SK-N-SH (cell line): ENCODE results near the gene COMT. TPM values are rescaled to one million over a fixed set of nuclear protein-coding genes. Genes with fewer than 3 reads are reported as not detected.

ENCODE experiments used
- CTCF ChIA-PET: fragments of 300-600, 350-600 bp; formaldehyde crosslinking; extraction: SDS; loops from one replicate; lab custom pipeline; 2021; lab: Yijun Ruan, JAX
- POLR2A ChIA-PET: fragments of 350-600 bp; sonication (Branson Sonifier 250); formaldehyde crosslinking; extraction: SDS; loops from one replicate; lab custom pipeline; 2020; ENCODE audit warnings: antibody characterized with exemption, inconsistent platforms; lab: Yijun Ruan, JAX
- DNase-seq: peaks from one replicate; pipeline ENCODE4 v3.0.0; 2012
- H2AFZ ChIP-seq: fragments of 200-600 bp; sonication (generic); 2 replicates; pipeline ENCODE4 v1.8.1; 2016; ENCODE audit warnings: antibody characterized with exemption, mild to moderate bottlenecking, low read depth
- H3F3A ChIP-seq: fragments of 200-600 bp; sonication (generic); replicated peaks from 2 replicates; pipeline ENCODE3; 2016; ENCODE audit warnings: antibody characterized with exemption, mild to moderate bottlenecking; ENCODE audit not compliant: insufficient read depth
- H3K27ac ChIP-seq, 2 experiments: fragments of 200-500 bp in 1 of 2; fragments of 200-600 bp in 1 of 2; sonication (Bioruptor generic) in 1 of 2; sonication (generic), shearing (Covaris generic) in 1 of 2; 2 replicates each; pipeline versions ENCODE4 v1.5.1 to v1.6.1; 2014 to 2016; ENCODE audit warnings: low read depth in 2 of 2, inconsistent platforms in 1 of 2, low read length in 1 of 2, mild to moderate bottlenecking in 1 of 2, mixed read lengths in 1 of 2
- H3K27me3 ChIP-seq: fragments of 200-600 bp; sonication (generic), shearing (Covaris generic); 2 replicates; pipeline ENCODE4 v1.6.1; 2016; ENCODE audit warnings: mixed run types; ENCODE audit not compliant: insufficient read depth
- H3K36me3 ChIP-seq, 2 experiments: fragments of 200-500 bp in 1 of 2; fragments of 200-600 bp in 1 of 2; sonication (Bioruptor generic) in 1 of 2; sonication (generic) in 1 of 2; replicated peaks in 1 of 2; 2 replicates each; pipeline versions ENCODE3 to v1.5.1; 2014 to 2016; ENCODE audit warnings: low read length in 1 of 2, mild to moderate bottlenecking in 1 of 2; ENCODE audit not compliant: insufficient read depth in 2 of 2, control insufficient read depth in 1 of 2
- H3K4me1 ChIP-seq, 2 experiments: fragments of 200-500 bp in 1 of 2; fragments of 200-600 bp in 1 of 2; sonication (Bioruptor generic) in 1 of 2; sonication (generic), shearing (Covaris generic) in 1 of 2; 2 replicates each; pipeline versions ENCODE4 v1.5.1 to v1.6.1; 2014 to 2016; ENCODE audit warnings: low read depth in 1 of 2, low read length in 1 of 2, mixed run types in 1 of 2; ENCODE audit not compliant: insufficient read depth in 2 of 2, control insufficient read depth in 1 of 2
- H3K4me2 ChIP-seq: fragments of 200-600 bp; sonication (generic), shearing (Covaris generic); 2 replicates; pipeline ENCODE4 v1.6.1; 2017; ENCODE audit warnings: mixed run types
- H3K4me3 ChIP-seq, 2 experiments: fragments of 200-500 bp in 1 of 2; fragments of 200-600 bp in 1 of 2; sonication (Bioruptor generic) in 1 of 2; sonication (generic), shearing (Covaris generic) in 1 of 2; 2 replicates each; pipeline versions ENCODE4 v1.5.1 to v1.8.1; 2014 to 2016; ENCODE audit warnings: low read depth in 2 of 2, inconsistent platforms in 1 of 2, low read length in 1 of 2, mild to moderate bottlenecking in 1 of 2, mixed read lengths in 1 of 2, moderate library complexity in 1 of 2
- H3K79me2 ChIP-seq: fragments of 200-600 bp; sonication (generic); 2 replicates; pipeline ENCODE4 v1.8.1; 2017; ENCODE audit warnings: mild to moderate bottlenecking; ENCODE audit not compliant: insufficient read depth
- H3K9ac ChIP-seq: fragments of 200-600 bp; sonication (generic); 2 replicates; pipeline ENCODE4 v1.6.1; 2017; ENCODE audit warnings: mixed run types
- H3K9me2 ChIP-seq: fragments of 200-600 bp; sonication (generic); 2 replicates; pipeline ENCODE4 v1.6.1; 2017; ENCODE audit warnings: mixed run types
- H3K9me3 ChIP-seq: fragments of 200-600 bp; sonication (generic); 2 replicates; pipeline ENCODE4 v1.6.1; 2017; ENCODE audit warnings: mixed run types, mild to moderate bottlenecking, moderate library complexity
- H4K20me1 ChIP-seq: fragments of 200-600 bp; sonication (generic); 2 replicates; pipeline ENCODE4 v1.6.1; 2017; ENCODE audit warnings: mild to moderate bottlenecking, mixed run types; ENCODE audit not compliant: insufficient read depth
- EP300 ChIP-seq, 2 experiments: IDR thresholded peaks; 2 replicates each; pipeline versions ENCODE4 v1.4.0 to v1.6.1; 2012; ENCODE audit warnings: borderline replicate concordance in 1 of 2, low read depth in 1 of 2, low read length in 1 of 2
- EZH2phosphoT487 ChIP-seq: fragments of 200-600 bp; sonication (generic); IDR thresholded peaks from 2 replicates; pipeline ENCODE4 v1.6.1; 2017; ENCODE audit warnings: low read depth, mixed run types, mild to moderate bottlenecking, antibody characterized with exemption, moderate library complexity, borderline replicate concordance
- FOSL2 ChIP-seq: IDR thresholded peaks from 2 replicates; pipeline ENCODE4 v1.4.0; 2012; ENCODE audit warnings: low read depth, mild to moderate bottlenecking, moderate library complexity, borderline replicate concordance
- FOXJ3 ChIP-seq: sonication (generic); formaldehyde crosslinking; IDR thresholded peaks from 2 replicates; pipeline ENCODE4 v1.5.1; 2020; ENCODE audit warnings: mild to moderate bottlenecking, missing genetic modification reagents
- FOXM1 ChIP-seq: IDR thresholded peaks from 2 replicates; pipeline ENCODE4 v1.4.0; 2012; ENCODE audit warnings: low read depth, mild to moderate bottlenecking
- GABPA ChIP-seq: IDR thresholded peaks from 2 replicates; pipeline ENCODE4 v1.4.0; 2012; ENCODE audit warnings: low read depth, mild to moderate bottlenecking
- GATA2 ChIP-seq: sonication (generic); formaldehyde crosslinking; IDR thresholded peaks from 2 replicates; pipeline ENCODE4 v1.5.0; 2020; ENCODE audit warnings: mild to moderate bottlenecking, missing genetic modification reagents
- JUND ChIP-seq: IDR thresholded peaks from 2 replicates; pipeline ENCODE4 v1.4.0; 2012
- MXI1 ChIP-seq: IDR thresholded peaks from 2 replicates; pipeline ENCODE4 v1.6.1; 2012; ENCODE audit warnings: mild to moderate bottlenecking, low read depth, low read length, improper control_type of control experiment
- RAD21 ChIP-seq: IDR thresholded peaks from 2 replicates; pipeline ENCODE4 v1.6.1; 2012; ENCODE audit warnings: mild to moderate bottlenecking, low read length
- RCOR1 ChIP-seq: fragments of 150-350 bp; IDR thresholded peaks from 2 replicates; pipeline ENCODE4 v1.6.1; 2017; ENCODE audit warnings: antibody characterized with exemption, low read length
- RFX5 ChIP-seq: IDR thresholded peaks from 2 replicates; pipeline ENCODE4 v1.6.1; 2012; ENCODE audit warnings: mild to moderate bottlenecking, improper control_type of control experiment, low read length
- TAF1 ChIP-seq: IDR thresholded peaks from 2 replicates; pipeline ENCODE4 v1.6.1; 2012; ENCODE audit warnings: low read depth, mild to moderate bottlenecking, low read length, moderate library complexity, borderline replicate concordance
- TCF12 ChIP-seq: IDR thresholded peaks from 2 replicates; pipeline ENCODE4 v1.4.0; 2012
- TEAD4 ChIP-seq: IDR thresholded peaks from 2 replicates; pipeline ENCODE4 v1.4.0; 2012; ENCODE audit warnings: mild to moderate bottlenecking, borderline replicate concordance; ENCODE audit not compliant: insufficient read depth
- YY1 ChIP-seq: IDR thresholded peaks from 2 replicates; pipeline ENCODE4 v1.4.0; 2012; ENCODE audit warnings: low read depth, mild to moderate bottlenecking
- WGBS: methylation state at CpG from one replicate; pipeline ENCODE4 v1.1.6; 2017; ENCODE audit warnings: low lambda C conversion rate; 5-methylcytosine and 5-hydroxymethylcytosine counted together
- polyA plus RNA-seq, 3 experiments: library from polyadenylated mRNA; depleted of rRNA; stranded (reverse); fragments of >200 nt; gene quantifications; 2 replicates each; pipeline ENCODE4 v1.2.3, GENCODE V29; 2012
- TF ChIP-seq, protein P1 (sequence below): IDR thresholded peaks from 2 replicates; pipeline ENCODE4 v1.6.1; 2012; ENCODE audit warnings: mild to moderate bottlenecking, low read depth, low read length, moderate library complexity

COMT gene
- polyA plus RNA-seq, 1 of the 3 experiments (the other 2 are of a cell fraction), result 343 TPM

DNA sequence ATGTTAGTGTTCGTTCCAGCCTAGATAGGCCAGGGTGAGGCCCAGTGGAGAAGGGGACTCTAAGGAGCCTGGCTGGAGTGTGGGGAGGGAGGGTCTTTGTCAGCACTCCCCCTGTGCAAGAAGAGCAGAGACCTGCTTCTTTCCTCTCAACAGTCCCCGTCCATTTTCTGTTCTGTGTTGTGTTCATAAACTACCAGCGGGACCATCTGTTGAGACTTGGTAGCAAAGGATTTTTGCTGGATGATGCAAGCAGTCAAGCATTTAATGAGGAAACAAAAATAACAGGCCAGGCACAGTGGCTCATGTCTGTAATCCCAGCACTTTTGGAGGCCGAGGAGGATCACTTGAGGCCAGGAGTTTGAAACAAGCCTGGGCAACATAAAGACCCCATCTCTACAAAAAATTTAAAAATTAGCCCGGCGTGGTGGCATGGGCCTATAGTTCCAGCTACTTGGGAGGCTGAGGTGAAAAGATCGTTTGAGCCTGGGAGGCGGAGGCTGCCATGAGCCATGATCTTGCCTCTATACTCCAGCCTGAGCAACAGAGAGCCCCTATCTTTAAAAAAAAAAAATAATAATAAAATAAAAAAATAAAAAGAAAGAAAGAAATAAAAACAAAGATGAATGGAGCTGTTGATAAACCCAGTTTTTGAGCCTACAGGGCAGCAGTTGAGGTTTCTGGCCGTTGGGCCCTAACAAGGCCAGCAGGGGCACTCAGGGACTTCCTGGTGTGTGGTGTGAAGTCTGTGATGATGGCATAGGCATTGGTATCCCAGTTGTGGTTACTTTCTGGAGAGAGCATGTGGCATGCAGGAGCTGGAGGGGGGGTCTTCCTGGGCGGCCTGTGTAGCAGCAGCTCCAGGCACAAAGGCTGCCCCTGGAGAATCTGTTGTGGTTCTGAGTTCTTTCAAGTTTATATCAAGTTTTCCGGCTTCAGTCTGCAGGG, 1.8 kb downstream of the COMT start (continued):
- TF ChIP-seq RCOR1 (no peak), MXI1 (no peak), EP300 (IDR thresholded peaks at IDR 0.05; ENCODE audit: borderline replicate concordance in 1 of 2, low read depth in 1 of 2, low read length in 1 of 2) (no peak), TAF1 (0 out of 2 replicates have a peak, but pooled peaks have one; percentile 33), RAD21 (no peak), GABPA (no peak)

DNA sequence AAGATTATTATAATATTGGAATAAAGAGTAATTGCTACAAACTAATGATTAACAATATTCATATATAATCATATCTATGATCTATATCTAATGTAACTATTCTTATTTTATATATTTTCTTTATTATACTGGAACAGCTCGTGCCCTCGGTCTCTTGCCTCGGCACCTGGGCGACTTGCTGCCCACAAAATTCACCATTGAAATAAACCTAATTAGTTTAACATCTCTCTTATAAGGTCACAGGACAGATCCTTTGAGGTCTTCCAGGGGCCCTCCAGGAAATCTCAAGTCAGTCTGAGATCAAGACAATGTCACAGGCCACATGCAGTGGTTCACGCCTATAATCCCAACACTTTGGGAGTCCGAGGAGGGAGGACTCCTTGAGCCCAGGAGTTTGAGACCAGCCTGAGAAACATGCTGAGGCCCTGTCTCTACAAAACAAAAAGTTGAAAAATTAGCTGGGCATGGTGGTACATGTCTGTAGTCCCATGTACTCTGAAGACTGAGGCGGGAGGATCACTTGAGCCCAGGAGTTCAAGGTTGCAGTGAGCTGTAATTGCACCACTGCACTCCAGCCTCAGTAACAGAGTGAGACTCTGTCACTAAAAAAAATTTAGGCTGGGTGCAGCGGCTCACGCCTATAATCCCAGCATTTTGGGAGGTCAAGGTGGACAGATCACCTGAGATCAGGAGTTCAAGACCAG, 6.6 kb downstream of the COMT start:
- no peak overlapping the region for H3K9ac ChIP-seq
- peaks cover 15% of the 10 kb centered on the region for H4K20me1 ChIP-seq
- H3K27me3 ChIP-seq, result no peaks in the 10 kb centered on the region
- TF ChIP-seq, protein P1, sequence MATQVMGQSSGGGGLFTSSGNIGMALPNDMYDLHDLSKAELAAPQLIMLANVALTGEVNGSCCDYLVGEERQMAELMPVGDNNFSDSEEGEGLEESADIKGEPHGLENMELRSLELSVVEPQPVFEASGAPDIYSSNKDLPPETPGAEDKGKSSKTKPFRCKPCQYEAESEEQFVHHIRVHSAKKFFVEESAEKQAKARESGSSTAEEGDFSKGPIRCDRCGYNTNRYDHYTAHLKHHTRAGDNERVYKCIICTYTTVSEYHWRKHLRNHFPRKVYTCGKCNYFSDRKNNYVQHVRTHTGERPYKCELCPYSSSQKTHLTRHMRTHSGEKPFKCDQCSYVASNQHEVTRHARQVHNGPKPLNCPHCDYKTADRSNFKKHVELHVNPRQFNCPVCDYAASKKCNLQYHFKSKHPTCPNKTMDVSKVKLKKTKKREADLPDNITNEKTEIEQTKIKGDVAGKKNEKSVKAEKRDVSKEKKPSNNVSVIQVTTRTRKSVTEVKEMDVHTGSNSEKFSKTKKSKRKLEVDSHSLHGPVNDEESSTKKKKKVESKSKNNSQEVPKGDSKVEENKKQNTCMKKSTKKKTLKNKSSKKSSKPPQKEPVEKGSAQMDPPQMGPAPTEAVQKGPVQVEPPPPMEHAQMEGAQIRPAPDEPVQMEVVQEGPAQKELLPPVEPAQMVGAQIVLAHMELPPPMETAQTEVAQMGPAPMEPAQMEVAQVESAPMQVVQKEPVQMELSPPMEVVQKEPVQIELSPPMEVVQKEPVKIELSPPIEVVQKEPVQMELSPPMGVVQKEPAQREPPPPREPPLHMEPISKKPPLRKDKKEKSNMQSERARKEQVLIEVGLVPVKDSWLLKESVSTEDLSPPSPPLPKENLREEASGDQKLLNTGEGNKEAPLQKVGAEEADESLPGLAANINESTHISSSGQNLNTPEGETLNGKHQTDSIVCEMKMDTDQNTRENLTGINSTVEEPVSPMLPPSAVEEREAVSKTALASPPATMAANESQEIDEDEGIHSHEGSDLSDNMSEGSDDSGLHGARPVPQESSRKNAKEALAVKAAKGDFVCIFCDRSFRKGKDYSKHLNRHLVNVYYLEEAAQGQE, result no peak
- no peak for TF ChIP-seq TEAD4
- no peak for TF ChIP-seq GABPA
- no peak for TF ChIP-seq MXI1
- no peak for TF ChIP-seq JUND
- TF ChIP-seq TCF12, result no peak
- no peak for TF ChIP-seq GATA2 (CRISPR knock-in tag)
- TF ChIP-seq YY1, result no peak
- no peak for TF ChIP-seq FOXM1
- no peak for TF ChIP-seq FOSL2
- no peak for TF ChIP-seq FOXJ3 (CRISPR knock-in tag)
- no peak for TF ChIP-seq RFX5
- TF ChIP-seq EP300 (IDR thresholded peaks at IDR 0.05; ENCODE audit: borderline replicate concordance in 1 of 2, low read depth in 1 of 2, low read length in 1 of 2), result no peak
- no peak for TF ChIP-seq EZH2phosphoT487
- peaks cover 0 to 5% of the 10 kb centered on the region in 2 experiments for H3K36me3 ChIP-seq
- no peak for DNase-seq
- no peak overlapping the region for H2AFZ ChIP-seq
- H3K9me2 ChIP-seq, result no peaks in the 10 kb centered on the region
- H3K27ac ChIP-seq, result peak overlapping the region in 1 of 2 experiments; percentile 71; a peak in 2 of 4 replicates
- POLR2A ChIA-PET, result no interaction called here
- no peaks in the 10 kb centered on the region for H3K9me3 ChIP-seq
- H3K4me3 ChIP-seq, result no peak overlapping the region
- 82% methylated on average over 9 of the region's 9 CpGs for WGBS
- CTCF ChIA-PET, result interaction anchor here (0.6 to 3.7 kb wide), 24 partner anchors 8 to 280 kb away, joined by 3 to 17 read pairs (median 3); no protein-coding TSS in a partner anchor
- H3K4me1 ChIP-seq, result peaks cover 4 to 25% of the 10 kb centered on the region in 2 experiments; a peak in 3 of 4 replicates
- no peak overlapping the region for H3K4me2 ChIP-seq
- H3F3A ChIP-seq, result peaks cover 36% of the 10 kb centered on the region
- peaks cover 91% of the 10 kb centered on the region for H3K79me2 ChIP-seq
